Lower lobe of right lung (tissue), 2 donors: ENCODE results near the gene OGFR. TPM values are rescaled to one million over a fixed set of nuclear protein-coding genes. Genes with fewer than 3 reads are reported as not detected.
A peak's percentile ranks its signal among the peaks of the same experiment; 100 is the strongest.

Experiments used
- ATAC-seq, 2 donors: fragments of 200-7000 bp; cut with Tn5 transposase; one replicate each; pipeline ENCODE4 v1.9.1; 2020 to 2022; ENCODE audit warnings: mild to moderate bottlenecking in 2 of 2, moderate library complexity in 2 of 2
- DNase-seq: peaks from one replicate; pipeline ENCODE4 v3.0.0-alpha.2; 2020
- H3K27ac ChIP-seq: fragments of 200-600 bp; one replicate; pipeline ENCODE4 v1.8.0; 2022
- H3K27me3 ChIP-seq: fragments of 200-600 bp; one replicate; pipeline ENCODE4 v1.8.0; 2022; ENCODE audit warnings: low read depth
- H3K36me3 ChIP-seq: fragments of 200-600 bp; one replicate; pipeline ENCODE4 v1.8.0; 2022; ENCODE audit warnings: mild to moderate bottlenecking
- H3K4me1 ChIP-seq: fragments of 200-600 bp; one replicate; pipeline ENCODE4 v1.8.0; 2022
- H3K4me3 ChIP-seq: fragments of 200-600 bp; one replicate; pipeline ENCODE4 v1.8.0; 2022; ENCODE audit warnings: mild to moderate bottlenecking
- H3K9me3 ChIP-seq: fragments of 200-600 bp; one replicate; pipeline ENCODE4 v1.8.0; 2022
- intact Hi-C: fragments of 100-400 bp; cut with DNase I; formaldehyde crosslinking; loops from one replicate; pipeline ENCODE4 v1.11.0; 2022
- total RNA-seq: library from RNA; stranded (reverse); fragmentation: NEBNext Ultra II Directional; extraction: Animal tissue kit (Norgen Biotek cat#: 25700); gene quantifications from one replicate; pipeline ENCODE4 v1.2.1, GENCODE V29; 2021
- TF ChIP-seq, protein P1 (sequence below): fragments of 200-600 bp; IDR thresholded peaks from one replicate; pipeline ENCODE4 v1.8.0; 2022; ENCODE audit warnings: antibody characterized with exemption, mild to moderate bottlenecking
- donor health status: DM: no; HTN: yes; CAD: no; lungs with severe emphysema.

The OGFR gene
- total RNA-seq, 1 donor from 2014 or later = 69.4 TPM

GRCh38 chr20:62791301-62792181, 13.1 kb upstream of the OGFR start:
- Histone ChIP-seq H3K27me3 (peaks cover 3% of the 10 kb centered on the region), H3K27ac (no peak overlapping the region), H3K9me3 (no peaks in the 10 kb centered on the region), H3K4me1 (peaks cover 23% of the 10 kb centered on the region), H3K4me3 (no peak overlapping the region), H3K36me3 (no peaks in the 10 kb centered on the region)
- DNase-seq (peak; percentile 68), ATAC-seq (no peak)
- TF ChIP-seq, protein P1, sequence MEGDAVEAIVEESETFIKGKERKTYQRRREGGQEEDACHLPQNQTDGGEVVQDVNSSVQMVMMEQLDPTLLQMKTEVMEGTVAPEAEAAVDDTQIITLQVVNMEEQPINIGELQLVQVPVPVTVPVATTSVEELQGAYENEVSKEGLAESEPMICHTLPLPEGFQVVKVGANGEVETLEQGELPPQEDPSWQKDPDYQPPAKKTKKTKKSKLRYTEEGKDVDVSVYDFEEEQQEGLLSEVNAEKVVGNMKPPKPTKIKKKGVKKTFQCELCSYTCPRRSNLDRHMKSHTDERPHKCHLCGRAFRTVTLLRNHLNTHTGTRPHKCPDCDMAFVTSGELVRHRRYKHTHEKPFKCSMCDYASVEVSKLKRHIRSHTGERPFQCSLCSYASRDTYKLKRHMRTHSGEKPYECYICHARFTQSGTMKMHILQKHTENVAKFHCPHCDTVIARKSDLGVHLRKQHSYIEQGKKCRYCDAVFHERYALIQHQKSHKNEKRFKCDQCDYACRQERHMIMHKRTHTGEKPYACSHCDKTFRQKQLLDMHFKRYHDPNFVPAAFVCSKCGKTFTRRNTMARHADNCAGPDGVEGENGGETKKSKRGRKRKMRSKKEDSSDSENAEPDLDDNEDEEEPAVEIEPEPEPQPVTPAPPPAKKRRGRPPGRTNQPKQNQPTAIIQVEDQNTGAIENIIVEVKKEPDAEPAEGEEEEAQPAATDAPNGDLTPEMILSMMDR = peak; percentile 90
- intact Hi-C loops = no loop called here

DNA sequence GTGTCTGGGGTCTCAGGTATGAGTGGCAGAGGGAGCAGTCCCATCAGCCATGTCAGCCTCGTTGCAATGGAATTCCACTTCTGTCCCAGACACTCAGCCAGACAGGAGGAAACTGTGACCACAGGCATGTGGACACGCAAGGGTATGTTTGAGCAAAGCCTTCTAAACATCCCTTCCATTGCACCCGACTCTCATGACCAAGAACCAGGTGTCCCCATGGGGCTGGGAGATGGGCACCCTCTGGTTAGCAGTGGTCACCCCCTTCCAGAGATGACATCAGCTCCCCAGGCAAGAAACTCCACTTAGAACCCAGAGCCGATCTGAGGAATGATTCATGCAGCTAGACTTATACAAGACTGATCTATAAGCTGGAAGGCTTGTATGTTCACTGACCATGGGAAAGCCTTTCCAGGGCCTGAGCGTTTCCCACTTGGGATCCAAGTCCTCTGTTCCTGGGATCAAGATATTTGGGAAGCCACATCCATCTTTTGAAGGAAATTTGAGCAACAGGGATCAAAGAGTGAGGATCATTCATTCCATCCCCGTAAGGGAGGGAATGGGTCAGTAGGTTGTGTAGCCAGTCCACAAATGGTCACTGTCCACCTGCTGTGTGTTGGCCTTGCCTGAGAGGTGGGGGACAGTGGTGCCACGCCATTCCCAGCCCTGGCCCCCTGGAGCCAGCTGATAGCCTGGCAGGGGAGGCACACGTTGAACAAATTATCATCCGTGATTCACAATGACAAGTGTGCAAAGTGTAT, 12.3 kb upstream of the OGFR start:
- H3K27me3 ChIP-seq = peaks cover 3% of the 10 kb centered on the region

DNA sequence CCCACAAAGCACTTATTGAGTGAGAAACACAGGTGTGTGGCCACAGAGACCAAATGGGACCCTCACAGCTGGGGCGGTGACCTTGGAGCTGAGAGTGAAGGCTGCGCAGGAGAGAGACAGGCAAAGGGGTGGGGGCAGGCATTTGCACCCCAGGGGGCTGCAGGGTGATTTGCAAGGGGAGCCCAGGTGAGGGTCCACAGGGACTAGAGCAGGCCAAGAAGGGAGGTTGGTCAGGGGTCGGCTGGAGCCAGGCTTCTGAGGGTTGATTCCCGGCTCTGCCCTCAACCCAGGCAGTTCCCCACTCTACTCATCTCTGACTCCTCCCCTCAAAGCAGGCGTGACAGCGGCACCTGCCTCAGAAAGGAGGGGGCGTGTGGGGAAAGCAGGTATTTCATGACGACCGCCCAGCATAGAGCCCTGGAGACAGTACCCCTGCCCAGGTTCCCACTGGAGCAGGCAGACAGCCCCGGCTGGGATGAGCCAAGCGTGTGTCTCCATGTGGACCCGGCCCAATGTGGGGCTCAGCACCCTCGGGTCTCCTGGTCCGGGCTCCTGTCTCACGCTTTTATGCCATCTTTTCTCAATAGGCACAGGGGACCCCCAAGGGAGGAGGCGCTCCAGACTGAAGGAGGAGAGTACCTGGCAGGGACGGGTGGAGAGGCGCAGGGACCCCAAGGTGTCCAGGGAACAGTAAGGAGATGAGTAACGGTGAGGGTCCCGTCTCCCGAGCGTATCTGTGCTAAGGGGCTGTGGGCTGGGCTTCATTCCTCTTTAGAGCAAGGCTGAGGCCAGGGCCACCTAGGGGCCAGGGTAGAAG, 11.5 kb upstream of the OGFR start:
- intact Hi-C loops = no loop called here
- Histone ChIP-seq H3K4me3 (peak overlapping the region; percentile 55), H3K4me1 (peaks cover 36% of the 10 kb centered on the region), H3K36me3 (peaks cover 3% of the 10 kb centered on the region), H3K27ac (peak overlapping the region; percentile 93), H3K27me3 (no peaks in the 10 kb centered on the region), H3K9me3 (no peaks in the 10 kb centered on the region)
- DNase-seq = no peak
- no peak for ATAC-seq
- TF ChIP-seq, protein P1 = no peak

More for the DNA sequence above, 12.3 kb upstream of the OGFR start:
- H3K36me3 ChIP-seq = no peaks in the 10 kb centered on the region
- H3K4me1 ChIP-seq = peaks cover 28% of the 10 kb centered on the region
- ATAC-seq = no peak
- DNase-seq = no peak
- TF ChIP-seq, protein P1 = no peak
- no peaks in the 10 kb centered on the region for H3K9me3 ChIP-seq
- H3K27ac ChIP-seq = no peak overlapping the region
- intact Hi-C loops = no loop called here
- H3K4me3 ChIP-seq = no peak overlapping the region

- Histone ChIP-seq H3K4me3 (peak overlapping the region; percentile 55), H3K4me1 (peaks cover 39% of the 10 kb centered on the region), H3K36me3 (peaks cover 9% of the 10 kb centered on the region), H3K9me3 (no peaks in the 10 kb centered on the region), H3K27me3 (no peaks in the 10 kb centered on the region), H3K27ac (peak overlapping the region; percentile 93)
- TF ChIP-seq, protein P1 = no peak
- intact Hi-C loops = no loop called here
- DNase-seq (no peak), ATAC-seq (no peak)
Measured at GRCh38 chr20:62793757-62794006, 11.0 kb upstream of the OGFR start.

GRCh38 chr20:62794007-62794724, 10.5 kb upstream of the OGFR start:
- peak; percentile 97 for DNase-seq
- no peaks in the 10 kb centered on the region for H3K9me3 ChIP-seq
- peak; percentile 93 to 96 for ATAC-seq
- H3K27ac ChIP-seq = peak overlapping the region; percentile 93
- peaks cover 14% of the 10 kb centered on the region for H3K36me3 ChIP-seq
- intact Hi-C loops = no loop called here
- peaks cover 39% of the 10 kb centered on the region for H3K4me1 ChIP-seq
- H3K4me3 ChIP-seq = peak overlapping the region; percentile 70
- TF ChIP-seq, protein P1 = no peak
- no peaks in the 10 kb centered on the region for H3K27me3 ChIP-seq
